HepG2 (cell line): ENCODE measurements around the gene UBP1. TPM values are rescaled to one million over a fixed set of nuclear protein-coding genes. Genes with fewer than 3 reads are reported as not detected.

Experiments used
- ARNT2 ChIP-seq: sonication (generic); formaldehyde crosslinking; IDR thresholded peaks from 2 replicates; pipeline ENCODE4 v1.8.0; 2022; ENCODE audit warnings: mild to moderate bottlenecking, low read depth, missing genetic modification reagents, moderate library complexity
- ELF3 ChIP-seq: IDR thresholded peaks from 2 replicates; pipeline ENCODE4 v1.6.1; 2016; ENCODE audit warnings: missing genetic modification reagents, missing compliant biosample characterization
- HOXA3 ChIP-seq: sonication (generic); formaldehyde crosslinking; IDR thresholded peaks from 2 replicates; pipeline ENCODE4 v1.5.0; 2020; ENCODE audit warnings: missing genetic modification reagents
- KDM3A ChIP-seq: IDR thresholded peaks from 2 replicates; pipeline ENCODE4 v1.6.1; 2018; ENCODE audit warnings: low read depth, missing compliant biosample characterization
- SAFB2 ChIP-seq: sonication (generic); formaldehyde crosslinking; IDR thresholded peaks from 2 replicates; pipeline ENCODE4 v1.5.1; 2020; ENCODE audit warnings: missing genetic modification reagents, low read depth, mild to moderate bottlenecking, borderline replicate concordance
- SATB2 ChIP-seq: sonication (generic); formaldehyde crosslinking; IDR thresholded peaks from 2 replicates; pipeline ENCODE4 v1.5.0; 2020; ENCODE audit warnings: missing genetic modification reagents
- SOX6 ChIP-seq, 2 experiments: fragments of 450-650 bp in 1 of 2; sonication (generic) in 1 of 2; formaldehyde crosslinking in 1 of 2; IDR thresholded peaks; 2 replicates each; pipeline versions ENCODE4 v1.4.0 to v1.6.1; 2017 to 2020; ENCODE audit warnings: antibody characterized with exemption in 1 of 2, mild to moderate bottlenecking in 1 of 2, missing genetic modification reagents in 1 of 2
- SP4 ChIP-seq: sonication (generic); formaldehyde crosslinking; IDR thresholded peaks from 2 replicates; pipeline ENCODE4 v1.8.1; 2023; ENCODE audit warnings: mild to moderate bottlenecking, missing genetic modification reagents
- XRCC5 ChIP-seq: fragments of 200-400 bp; formaldehyde crosslinking; optimal IDR thresholded peaks from 2 replicates; pipeline ENCODE3; 2017; ENCODE audit warnings: mild to moderate bottlenecking, low read length
- ZNF136 ChIP-seq: sonication (generic); formaldehyde crosslinking; IDR thresholded peaks from 2 replicates; pipeline ENCODE4 v1.8.1; 2022; ENCODE audit warnings: low read depth, mild to moderate bottlenecking, moderate library complexity, missing genetic modification reagents
- ZNF382 ChIP-seq: sonication (generic); formaldehyde crosslinking; IDR thresholded peaks from 2 replicates; pipeline ENCODE4 v1.5.0; 2020; ENCODE audit warnings: missing genetic modification reagents, mild to moderate bottlenecking, borderline replicate concordance
- ZNF501 ChIP-seq: sonication (generic); formaldehyde crosslinking; IDR thresholded peaks from 2 replicates; pipeline ENCODE4 v1.5.1; 2020; ENCODE audit warnings: mild to moderate bottlenecking, moderate library complexity, missing genetic modification reagents
- ZNF607 ChIP-seq: sonication (generic); formaldehyde crosslinking; IDR thresholded peaks from 2 replicates; pipeline ENCODE4 v1.5.1; 2020; ENCODE audit warnings: missing genetic modification reagents, mild to moderate bottlenecking, borderline replicate concordance
- ZNF619 ChIP-seq: sonication (generic); formaldehyde crosslinking; IDR thresholded peaks from 2 replicates; pipeline ENCODE4 v1.4.0; 2020; ENCODE audit warnings: mild to moderate bottlenecking, missing genetic modification reagents
- ZNF746 ChIP-seq: sonication (generic); formaldehyde crosslinking; IDR thresholded peaks from 2 replicates; pipeline ENCODE4 v1.8.0; 2022; ENCODE audit warnings: mild to moderate bottlenecking, missing genetic modification reagents
- ZNF841 ChIP-seq: sonication (generic); formaldehyde crosslinking; IDR thresholded peaks from 2 replicates; pipeline ENCODE4 v1.8.1; 2023; ENCODE audit warnings: missing genetic modification reagents, borderline replicate concordance
- ZNF883 ChIP-seq: sonication (generic); formaldehyde crosslinking; IDR thresholded peaks from 2 replicates; pipeline ENCODE4 v1.5.1; 2020; ENCODE audit warnings: mild to moderate bottlenecking, missing genetic modification reagents; ENCODE audit errors: not compliant biosample characterization
- polyA plus RNA-seq, 8 experiments: library from polyadenylated mRNA; depleted of rRNA in 3 of 8; stranded (reverse) in 7 of 8; unstranded in 1 of 8; fragments of >200 nt; fragmentation: Illumina TruSeq in 4 of 8; extraction: Trizol in 4 of 8; gene quantifications; 2 replicates each; pipeline versions ENCODE4 v1.2.1 to v1.2.3, GENCODE V29; 2011 to 2016; ENCODE audit warnings: low read depth in 4 of 8, missing spikeins in 1 of 8, mixed read lengths in 1 of 8; ENCODE audit not compliant: insufficient read depth in 1 of 8
- total RNA-seq, 5 experiments: library from RNA; depleted of rRNA; stranded (reverse); fragments of >200 nt; fragmentation: Illumina TruSeq; extraction: Trizol; gene quantifications; 2 replicates each; pipeline ENCODE4 v1.2.3, GENCODE V29; 2016; ENCODE audit warnings: low read depth in 1 of 5
- TF ChIP-seq, protein P1 (sequence below): sonication (generic); formaldehyde crosslinking; IDR thresholded peaks from 2 replicates; pipeline ENCODE4 v1.5.0; 2020; ENCODE audit warnings: missing genetic modification reagents, mild to moderate bottlenecking, borderline replicate concordance
- TF ChIP-seq, protein P2 (sequence below): conservative IDR thresholded peaks from 2 replicates; pipeline ENCODE4 v1.6.1; 2018; ENCODE audit warnings: missing genetic modification reagents
- TF ChIP-seq, protein P3 (sequence below): sonication (generic); formaldehyde crosslinking; IDR thresholded peaks from 2 replicates; pipeline ENCODE4 v1.5.1; 2020; ENCODE audit warnings: mild to moderate bottlenecking, missing genetic modification reagents, moderate library complexity

UBP1 gene
- total and polyA plus RNA-seq, 2 of the 13 experiments (the other 11 are each of a cell fraction or from before 2014, with no cell fraction given) = 48.3 to 79.9 TPM

DNA sequence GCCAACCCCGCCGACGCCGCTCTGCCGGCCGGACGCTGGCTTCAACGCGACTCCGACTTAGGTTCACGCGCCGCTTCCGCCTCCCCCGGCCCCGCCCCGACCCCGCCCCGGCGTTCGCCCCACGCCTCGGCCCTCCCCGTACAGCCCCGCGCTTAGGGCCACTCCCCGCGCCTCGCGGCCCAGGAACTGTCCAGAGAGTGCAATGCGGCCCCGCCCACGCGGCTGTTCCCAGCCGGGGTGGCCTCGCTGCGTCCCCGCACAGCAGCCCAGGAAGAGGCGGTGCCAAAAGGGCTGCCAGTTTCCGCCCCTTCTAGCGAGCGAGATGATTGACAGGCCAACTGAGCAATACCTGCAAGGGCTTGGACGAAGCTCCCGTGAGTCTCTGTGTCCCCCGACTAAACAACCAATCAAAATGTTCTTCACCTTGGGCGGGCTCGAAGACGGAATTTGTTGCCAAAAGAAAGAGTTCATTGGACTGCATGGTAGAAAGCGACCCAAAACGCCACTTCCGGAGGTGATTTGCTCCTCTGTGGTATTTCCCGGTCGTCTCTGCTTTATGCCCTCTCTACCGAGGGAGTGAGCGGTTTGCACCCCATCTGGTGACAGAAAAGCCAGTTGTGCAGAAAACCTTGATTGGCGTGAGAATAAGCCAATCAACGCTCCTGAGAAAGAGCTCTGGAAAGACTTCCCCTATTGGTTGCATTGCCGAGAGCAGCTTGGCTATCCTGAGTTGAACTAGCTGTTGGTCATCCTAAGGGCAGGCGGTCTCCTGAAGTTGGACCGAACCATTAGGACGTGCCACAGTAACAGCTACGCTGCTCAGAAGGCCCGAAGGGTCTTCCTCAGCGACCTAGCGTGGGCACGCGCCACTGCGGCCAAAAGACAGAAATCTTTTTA lies at the start of gene UBP1 (continued):
- no peak for TF ChIP-seq ZNF883 (CRISPR knock-in tag)
- TF ChIP-seq, protein P1, sequence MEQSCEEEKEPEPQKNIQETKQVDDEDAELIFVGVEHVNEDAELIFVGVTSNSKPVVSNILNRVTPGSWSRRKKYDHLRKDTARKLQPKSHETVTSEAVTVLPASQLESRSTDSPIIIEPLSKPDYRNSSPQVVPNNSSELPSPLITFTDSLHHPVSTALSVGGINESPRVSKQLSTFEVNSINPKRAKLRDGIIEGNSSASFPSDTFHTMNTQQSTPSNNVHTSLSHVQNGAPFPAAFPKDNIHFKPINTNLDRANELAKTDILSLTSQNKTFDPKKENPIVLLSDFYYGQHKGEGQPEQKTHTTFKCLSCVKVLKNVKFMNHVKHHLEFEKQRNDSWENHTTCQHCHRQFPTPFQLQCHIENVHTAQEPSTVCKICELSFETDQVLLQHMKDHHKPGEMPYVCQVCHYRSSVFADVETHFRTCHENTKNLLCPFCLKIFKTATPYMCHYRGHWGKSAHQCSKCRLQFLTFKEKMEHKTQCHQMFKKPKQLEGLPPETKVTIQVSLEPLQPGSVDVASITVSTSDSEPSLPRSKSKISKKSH (CRISPR knock-in tag) = no peak
- no peak for TF ChIP-seq ZNF382 (CRISPR knock-in tag)
- TF ChIP-seq ZNF841 = no peak
- peak; percentile 54; the same call in 1 of the 2 replicates for TF ChIP-seq HOXA3 (CRISPR knock-in tag)
- peak; percentile 77 for TF ChIP-seq SP4 (CRISPR knock-in tag)
- TF ChIP-seq KDM3A (CRISPR knock-in tag) = no peak
- TF ChIP-seq SATB2 (CRISPR knock-in tag) = no peak
- no peak for TF ChIP-seq ZNF619 (CRISPR knock-in tag)
- no peak; the same call in 1 of the 2 replicates for TF ChIP-seq ARNT2 (CRISPR knock-in tag)
- no peak for TF ChIP-seq ZNF607 (CRISPR knock-in tag)
- peak; percentile 68; the same call in 1 of the 2 replicates for TF ChIP-seq ELF3 (CRISPR knock-in tag)
- no peak for TF ChIP-seq SOX6 (IDR thresholded peaks at IDR 0.05)
- TF ChIP-seq SOX6 (CRISPR knock-in tag; IDR thresholded peaks at IDR 0.05) = no peak
- peak; percentile 30 for TF ChIP-seq XRCC5
- TF ChIP-seq ZNF746 = no peak
- TF ChIP-seq ZNF136 = no peak; the same call in 1 of the 2 replicates
- TF ChIP-seq ZNF501 (CRISPR knock-in tag) = peak; percentile 48; the same call in 1 of the 2 replicates
- TF ChIP-seq SAFB2 (CRISPR knock-in tag) = 0 out of 2 replicates have a peak, but pooled peaks have one; percentile 7
- TF ChIP-seq, protein P2, sequence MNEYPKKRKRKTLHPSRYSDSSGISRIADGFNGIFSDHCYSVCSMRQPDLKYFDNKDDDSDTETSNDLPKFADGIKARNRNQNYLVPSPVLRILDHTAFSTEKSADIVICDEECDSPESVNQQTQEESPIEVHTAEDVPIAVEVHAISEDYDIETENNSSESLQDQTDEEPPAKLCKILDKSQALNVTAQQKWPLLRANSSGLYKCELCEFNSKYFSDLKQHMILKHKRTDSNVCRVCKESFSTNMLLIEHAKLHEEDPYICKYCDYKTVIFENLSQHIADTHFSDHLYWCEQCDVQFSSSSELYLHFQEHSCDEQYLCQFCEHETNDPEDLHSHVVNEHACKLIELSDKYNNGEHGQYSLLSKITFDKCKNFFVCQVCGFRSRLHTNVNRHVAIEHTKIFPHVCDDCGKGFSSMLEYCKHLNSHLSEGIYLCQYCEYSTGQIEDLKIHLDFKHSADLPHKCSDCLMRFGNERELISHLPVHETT (CRISPR knock-in tag) = no peak; the same call in 1 of the 2 replicates
- TF ChIP-seq, protein P3, sequence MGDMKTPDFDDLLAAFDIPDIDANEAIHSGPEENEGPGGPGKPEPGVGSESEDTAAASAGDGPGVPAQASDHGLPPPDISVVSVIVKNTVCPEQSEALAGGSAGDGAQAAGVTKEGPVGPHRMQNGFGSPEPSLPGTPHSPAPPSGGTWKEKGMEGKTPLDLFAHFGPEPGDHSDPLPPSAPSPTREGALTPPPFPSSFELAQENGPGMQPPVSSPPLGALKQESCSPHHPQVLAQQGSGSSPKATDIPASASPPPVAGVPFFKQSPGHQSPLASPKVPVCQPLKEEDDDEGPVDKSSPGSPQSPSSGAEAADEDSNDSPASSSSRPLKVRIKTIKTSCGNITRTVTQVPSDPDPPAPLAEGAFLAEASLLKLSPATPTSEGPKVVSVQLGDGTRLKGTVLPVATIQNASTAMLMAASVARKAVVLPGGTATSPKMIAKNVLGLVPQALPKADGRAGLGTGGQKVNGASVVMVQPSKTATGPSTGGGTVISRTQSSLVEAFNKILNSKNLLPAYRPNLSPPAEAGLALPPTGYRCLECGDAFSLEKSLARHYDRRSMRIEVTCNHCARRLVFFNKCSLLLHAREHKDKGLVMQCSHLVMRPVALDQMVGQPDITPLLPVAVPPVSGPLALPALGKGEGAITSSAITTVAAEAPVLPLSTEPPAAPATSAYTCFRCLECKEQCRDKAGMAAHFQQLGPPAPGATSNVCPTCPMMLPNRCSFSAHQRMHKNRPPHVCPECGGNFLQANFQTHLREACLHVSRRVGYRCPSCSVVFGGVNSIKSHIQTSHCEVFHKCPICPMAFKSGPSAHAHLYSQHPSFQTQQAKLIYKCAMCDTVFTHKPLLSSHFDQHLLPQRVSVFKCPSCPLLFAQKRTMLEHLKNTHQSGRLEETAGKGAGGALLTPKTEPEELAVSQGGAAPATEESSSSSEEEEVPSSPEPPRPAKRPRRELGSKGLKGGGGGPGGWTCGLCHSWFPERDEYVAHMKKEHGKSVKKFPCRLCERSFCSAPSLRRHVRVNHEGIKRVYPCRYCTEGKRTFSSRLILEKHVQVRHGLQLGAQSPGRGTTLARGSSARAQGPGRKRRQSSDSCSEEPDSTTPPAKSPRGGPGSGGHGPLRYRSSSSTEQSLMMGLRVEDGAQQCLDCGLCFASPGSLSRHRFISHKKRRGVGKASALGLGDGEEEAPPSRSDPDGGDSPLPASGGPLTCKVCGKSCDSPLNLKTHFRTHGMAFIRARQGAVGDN (CRISPR knock-in tag) = peak; percentile 81
